Astrocyte of the hippocampus (primary cell): ENCODE data around the gene DFFB.

Experiments used
- DNase-seq: peaks from one replicate; pipeline ENCODE4 v3.0.0; 2011; ENCODE audit warnings: low read depth, low spot score

DFFB gene

GRCh38 chr1:3895951-3896325 lies 38.7 kb downstream of the DFFB start:
- DNase-seq, result no peak

- DNase-seq, result no peak
Measured at GRCh38 chr1:3896396-3897000, 39.2 kb downstream of the DFFB start.

GRCh38 chr1:3898475-3898735 lies 41.1 kb downstream of the DFFB start:
- DNase-seq, result no peak

- peak; percentile 31 for DNase-seq
Measured at GRCh38 chr1:3898994-3899753, 41.9 kb downstream of the DFFB start.

- DNase-seq, result no peak
Measured at GRCh38 chr1:3899754-3900149, 42.5 kb downstream of the DFFB start.

- peak; percentile 99 for DNase-seq
Measured at GRCh38 chr1:3900150-3900968, 43.1 kb downstream of the DFFB start, which contains the start of gene C1orf174. C1orf174 (minus strand) TSS chr1:3900272; CDS start chr1:3900186, 86 bp downstream.

- DNase-seq, result peak; percentile 99
Measured at GRCh38 chr1:3900969-3901529, 43.8 kb downstream of the DFFB start.

GRCh38 chr1:3902111-3902511 lies 44.8 kb downstream of the DFFB start:
- DNase-seq, result no peak

GRCh38 chr1:3902571-3903091 lies 45.4 kb downstream of the DFFB start:
- no peak for DNase-seq

- no peak for DNase-seq
Measured at GRCh38 chr1:3903141-3904005, 46.1 kb downstream of the DFFB start.

- DNase-seq, result no peak
Measured at GRCh38 chr1:3904006-3904842, 46.9 kb downstream of the DFFB start.

GRCh38 chr1:3904843-3905185 lies 47.5 kb downstream of the DFFB start:
- no peak for DNase-seq

- DNase-seq, result no peak
Measured at GRCh38 chr1:3905266-3905952, 48.1 kb downstream of the DFFB start.

- DNase-seq, result no peak
Measured at GRCh38 chr1:3905953-3906671, 48.8 kb downstream of the DFFB start.

GRCh38 chr1:3906672-3907020 lies 49.4 kb downstream of the DFFB start:
- DNase-seq, result no peak

GRCh38 chr1:3907031-3907534 lies 49.8 kb downstream of the DFFB start:
- no peak for DNase-seq

GRCh38 chr1:3907621-3908165 lies 50.4 kb downstream of the DFFB start:
- no peak for DNase-seq

- DNase-seq, result no peak
Measured at GRCh38 chr1:3908886-3909517, 51.7 kb downstream of the DFFB start.
